ENCODE results near the gene SOCS1. TPM values are rescaled to one million over a fixed set of nuclear protein-coding genes. Genes with fewer than 3 reads are reported as not detected.

The SOCS1 gene
- total RNA-seq, 6 experiments from 2014 or later, result 0.88 to 26.6 (median 10.9) TPM

DNA sequence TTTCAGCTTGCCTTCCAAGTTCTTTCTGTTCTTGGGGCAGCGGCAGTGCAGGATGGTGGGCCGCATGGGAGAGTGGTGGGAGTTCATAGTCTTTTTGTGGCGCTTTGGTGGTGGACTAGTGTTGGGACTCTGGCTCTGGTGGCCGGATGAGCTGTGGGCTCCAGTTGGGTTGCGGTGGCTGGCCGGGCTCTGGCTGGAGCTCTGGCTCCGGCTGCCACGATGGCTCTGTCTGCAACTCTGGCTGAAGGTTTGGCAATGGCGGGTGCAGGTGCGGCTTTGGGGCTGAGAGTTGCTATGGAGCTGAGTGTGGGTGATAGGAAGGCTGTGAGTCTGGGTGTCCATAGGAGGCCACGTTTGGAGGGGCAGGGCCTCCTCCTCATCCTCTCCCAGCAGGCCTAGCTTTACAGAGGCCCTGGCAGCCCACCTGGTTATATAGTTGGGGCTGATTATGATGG, 12.9 kb upstream of the SOCS1 start, which contains the start of gene TNP2:
TSS of gene TNP2 (minus strand) at position 405 of the 455 bp plus-strand sequence. CDS start at position 342, 63 bp downstream.
- Histone ChIP-seq H3K4me1 (no peaks in the 10 kb centered on the region), H3K27ac (no peak within 1 kb of the TSS), H3K4me3 (no peak within 1 kb of the TSS), H3K27me3 (no peaks in the 10 kb centered on the region), H3K9me3 (no peaks in the 10 kb centered on the region), H3K36me3 (no peaks in the 10 kb centered on the region)
- DNase-seq, result no peak
- WGBS (ENCODE audit: insufficient coverage, low coverage, low lambda C conversion rate, missing lambda C conversion rate), result 81% methylated on average over 3 of the region's 11 CpGs
- TF ChIP-seq POLR2A (IDR thresholded peaks at IDR 0.05) (no peak), CTCF (IDR thresholded peaks at IDR 0.05) (no peak)
- intact Hi-C loops (cut with DNase I), result loop anchor here in 1 of 2 donors (10.0 kb wide), 1 partner anchor 76 kb away; the partner anchor contains the start of gene RMI2
- ATAC-seq, result no peak

DNA sequence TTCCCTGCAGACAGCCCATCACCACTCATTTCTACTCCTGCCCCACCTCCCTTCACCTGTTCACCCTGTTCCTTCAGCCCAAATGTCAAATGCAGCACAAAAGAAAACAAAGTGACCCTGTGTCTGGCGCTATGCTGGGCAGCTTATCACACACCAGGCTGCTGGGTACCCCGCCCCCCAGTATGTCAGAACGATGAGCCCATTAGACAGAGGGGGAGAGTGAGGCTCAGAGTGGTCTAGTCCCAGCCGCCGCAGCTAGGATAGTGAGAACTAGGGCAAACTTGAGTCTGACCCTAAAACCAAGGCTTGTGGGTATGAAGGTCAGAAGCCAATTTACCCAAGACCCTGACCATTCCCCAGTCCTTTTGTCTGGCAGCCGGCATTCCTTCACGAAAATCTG, 9.1 kb upstream of the SOCS1 start:
- H3K36me3 ChIP-seq, result no peaks in the 10 kb centered on the region
- no peaks in the 10 kb centered on the region for H3K27me3 ChIP-seq
- H3K27ac ChIP-seq, result no peak overlapping the region
- ATAC-seq, result no peak
- no peaks in the 10 kb centered on the region for H3K9me3 ChIP-seq
- intact Hi-C loops (cut with DNase I), result loop anchor here in 1 of 2 donors (10.0 kb wide), 1 partner anchor 80 kb away; the partner anchor contains the start of gene RMI2
- no peak for DNase-seq
- WGBS (ENCODE audit: insufficient coverage, low coverage, low lambda C conversion rate, missing lambda C conversion rate), result 86% methylated on average over 2 of the region's 7 CpGs
- TF ChIP-seq POLR2A (IDR thresholded peaks at IDR 0.05) (no peak), CTCF (IDR thresholded peaks at IDR 0.05) (no peak)
- H3K4me1 ChIP-seq, result no peaks in the 10 kb centered on the region
- no peak overlapping the region for H3K4me3 ChIP-seq

- intact Hi-C loops (cut with DNase I), result loop anchor here in 1 of 2 donors (10.0 kb wide), 1 partner anchor 81 kb away; the partner anchor contains the start of gene RMI2
- Histone ChIP-seq H3K27me3 (no peaks in the 10 kb centered on the region), H3K4me3 (no peak overlapping the region), H3K27ac (no peak overlapping the region), H3K9me3 (no peaks in the 10 kb centered on the region), H3K4me1 (peaks cover 0 to 7% (median 2%) of the 10 kb centered on the region in 4 donors), H3K36me3 (no peaks in the 10 kb centered on the region)
- ATAC-seq (no peak), DNase-seq (no peak)
- WGBS (ENCODE audit: insufficient coverage, low coverage, low lambda C conversion rate, missing lambda C conversion rate), result 72% methylated on average over 6 of the region's 9 CpGs
- no peak for TF ChIP-seq CTCF (IDR thresholded peaks at IDR 0.05)
- no peak for TF ChIP-seq POLR2A (IDR thresholded peaks at IDR 0.05)
Observed at GRCh38 chr16:11264155-11264832, 8.3 kb upstream of the SOCS1 start.

DNA sequence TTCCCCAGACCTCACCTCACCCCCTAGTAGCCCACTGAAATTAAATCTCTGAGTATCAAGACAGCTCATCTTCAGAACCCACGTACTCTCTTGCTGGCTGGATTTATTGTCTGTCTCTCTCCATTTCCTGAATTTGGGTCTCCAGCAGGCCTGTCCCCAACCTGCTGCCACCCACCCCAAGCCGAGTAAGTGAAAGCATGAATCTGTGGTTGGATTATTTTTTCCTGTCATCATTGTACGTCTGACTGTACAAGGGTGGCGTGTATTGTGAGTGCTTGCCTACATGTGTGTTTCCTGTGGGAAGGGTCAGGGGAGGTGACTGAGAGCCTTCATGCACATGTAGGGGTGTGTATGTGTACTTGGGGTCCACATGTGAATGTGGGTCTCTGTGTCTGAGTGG, 7.7 kb upstream of the SOCS1 start:
- Histone ChIP-seq H3K27ac (no peak overlapping the region), H3K4me3 (no peak overlapping the region), H3K27me3 (no peaks in the 10 kb centered on the region), H3K4me1 (peaks cover 0 to 9% (median 3%) of the 10 kb centered on the region in 4 donors), H3K9me3 (no peaks in the 10 kb centered on the region), H3K36me3 (no peaks in the 10 kb centered on the region)
- intact Hi-C loops (cut with DNase I), result loop anchor here in 1 of 2 donors (10.0 kb wide), 1 partner anchor 81 kb away; the partner anchor contains the start of gene RMI2
- ATAC-seq (no peak), DNase-seq (no peak)
- no peak for TF ChIP-seq CTCF (IDR thresholded peaks at IDR 0.05)
- TF ChIP-seq POLR2A (IDR thresholded peaks at IDR 0.05), result no peak
- 79% methylated on average over 4 of the region's 4 CpGs for WGBS (ENCODE audit: insufficient coverage, low coverage, low lambda C conversion rate, missing lambda C conversion rate)

Data from right lobe of liver (tissue), 6 donors.